ENCODE measurements around the gene DMBT1. TPM values are rescaled to one million over a fixed set of nuclear protein-coding genes. Genes with fewer than 3 reads are reported as not detected.

The DMBT1 gene
- total RNA-seq, 3 donors from 2014 or later: 37.2 to 2,543 (median 408) TPM

- H3K4me3 ChIP-seq: no peak overlapping the region
- DNase-seq: no peak
- H3K4me1 ChIP-seq (ENCODE audit: low read depth): no peaks in the 10 kb centered on the region
- no peaks in the 10 kb centered on the region for H3K36me3 ChIP-seq (ENCODE audit: low read depth)
- no peak for TF ChIP-seq CTCF (IDR thresholded peaks at IDR 0.05)
- ATAC-seq: no peak
- intact Hi-C loops (cut with DNase I, micrococcal nuclease): no loop called here
- H3K9me3 ChIP-seq: no peaks in the 10 kb centered on the region
These were observed 71.5 kb downstream of the DMBT1 start for GRCh38 chr10:122632031-122632430.

DNA sequence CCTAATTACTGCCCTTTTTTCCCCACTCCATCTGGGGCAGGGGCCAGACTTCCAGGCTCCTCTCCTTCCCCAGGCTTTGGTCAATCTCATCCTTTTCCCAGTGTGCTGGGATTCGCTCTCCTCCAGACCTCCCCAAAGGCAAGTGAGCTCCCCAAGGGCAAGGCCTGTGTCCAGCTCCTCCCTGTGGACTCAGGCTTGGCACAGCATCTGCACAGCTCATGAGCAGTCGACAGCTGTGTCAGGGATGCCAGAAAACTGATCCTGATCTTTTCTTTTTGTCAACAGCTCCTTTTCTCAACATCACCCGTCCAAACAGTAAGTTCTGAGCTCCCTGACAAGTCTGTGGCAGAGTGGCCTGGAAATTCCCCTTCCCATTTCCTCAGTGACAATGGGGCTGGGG, 72.0 kb downstream of the DMBT1 start:
- H3K4me3 ChIP-seq: no peak overlapping the region
- H3K4me1 ChIP-seq (ENCODE audit: low read depth): no peaks in the 10 kb centered on the region
- H3K36me3 ChIP-seq (ENCODE audit: low read depth): no peaks in the 10 kb centered on the region
- intact Hi-C loops (cut with DNase I, micrococcal nuclease): no loop called here
- no peak for TF ChIP-seq CTCF (IDR thresholded peaks at IDR 0.05)
- no peak for ATAC-seq
- H3K9me3 ChIP-seq: no peaks in the 10 kb centered on the region
- DNase-seq: no peak

DNA sequence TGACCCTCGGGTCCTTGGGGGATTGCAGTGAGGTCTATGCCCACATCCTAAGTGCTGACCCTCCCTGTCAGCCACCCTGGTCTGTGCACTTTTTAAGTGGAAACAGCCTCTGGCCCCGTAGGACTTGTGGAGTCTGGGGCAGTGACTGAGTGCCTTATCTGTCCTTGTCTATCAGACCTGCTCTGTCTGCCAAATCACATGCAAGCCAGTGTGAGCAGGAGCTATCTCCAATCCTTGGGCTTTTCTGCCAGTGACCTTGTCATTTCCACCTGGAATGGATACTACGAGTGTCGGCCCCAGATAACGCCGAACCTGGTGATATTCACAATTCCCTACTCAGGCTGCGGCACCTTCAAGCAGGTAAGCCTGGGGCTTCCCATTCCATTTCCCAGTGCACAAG, 76.4 kb downstream of the DMBT1 start:
- ATAC-seq (no peak), DNase-seq (no peak)
- H3K9me3 ChIP-seq: no peaks in the 10 kb centered on the region
- H3K36me3 ChIP-seq (ENCODE audit: low read depth): no peaks in the 10 kb centered on the region
- TF ChIP-seq CTCF (IDR thresholded peaks at IDR 0.05): no peak
- H3K4me3 ChIP-seq: no peak overlapping the region
- intact Hi-C loops (cut with DNase I, micrococcal nuclease): no loop called here
- H3K4me1 ChIP-seq (ENCODE audit: low read depth): no peaks in the 10 kb centered on the region

DNA sequence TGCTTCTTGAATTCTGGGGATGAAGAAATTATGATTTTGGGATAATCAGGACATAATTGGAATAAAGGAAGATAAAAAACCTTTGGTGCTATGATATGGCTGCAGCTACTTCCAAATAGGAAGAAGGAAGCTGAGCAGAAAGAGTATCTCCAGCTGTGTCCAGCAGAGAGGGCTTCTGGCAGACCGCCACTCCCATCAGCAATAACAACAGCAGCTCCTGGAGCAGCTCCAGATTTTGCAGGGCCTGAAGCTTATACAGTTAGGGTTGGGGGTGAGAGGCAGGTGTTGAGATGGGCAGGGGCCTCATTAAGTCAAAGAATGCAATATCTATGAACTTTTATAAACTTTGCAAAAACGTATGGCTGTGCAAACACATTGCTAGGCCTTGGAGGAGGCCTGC, 76.8 kb downstream of the DMBT1 start:
- Histone ChIP-seq H3K9me3 (no peaks in the 10 kb centered on the region), H3K4me1 (ENCODE audit: low read depth) (no peaks in the 10 kb centered on the region), H3K36me3 (ENCODE audit: low read depth) (no peaks in the 10 kb centered on the region), H3K4me3 (no peak overlapping the region)
- no peak for TF ChIP-seq CTCF (IDR thresholded peaks at IDR 0.05)
- DNase-seq (peak in 1 of 3 donors; percentile 6), ATAC-seq (no peak)
- intact Hi-C loops (cut with DNase I, micrococcal nuclease): no loop called here

DNA sequence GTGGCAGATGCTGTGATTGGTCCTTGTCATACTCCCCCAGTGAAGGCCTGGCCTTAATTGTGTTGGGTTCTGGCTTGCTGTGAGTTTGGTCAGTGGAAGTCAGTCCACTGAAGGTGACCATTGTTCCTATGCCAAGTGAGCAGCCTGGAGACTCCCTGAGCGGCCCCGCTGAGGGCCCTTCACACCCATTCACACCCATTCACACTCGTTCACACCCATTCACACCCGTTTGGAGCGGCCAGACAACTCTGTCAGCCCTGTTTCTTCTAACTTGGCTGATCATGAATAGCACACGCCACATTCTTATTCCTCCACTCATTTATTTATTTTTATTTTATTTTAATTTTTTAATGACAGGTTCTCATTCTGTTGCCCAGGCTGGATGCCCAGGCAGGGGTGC, 77.6 kb downstream of the DMBT1 start:
- no peak for TF ChIP-seq CTCF (IDR thresholded peaks at IDR 0.05)
- no peak for DNase-seq
- H3K4me1 ChIP-seq (ENCODE audit: low read depth): no peaks in the 10 kb centered on the region
- intact Hi-C loops (cut with DNase I, micrococcal nuclease): no loop called here
- no peak overlapping the region for H3K4me3 ChIP-seq
- no peak for ATAC-seq
- H3K36me3 ChIP-seq (ENCODE audit: low read depth): no peaks in the 10 kb centered on the region
- H3K9me3 ChIP-seq: no peaks in the 10 kb centered on the region

DNA sequence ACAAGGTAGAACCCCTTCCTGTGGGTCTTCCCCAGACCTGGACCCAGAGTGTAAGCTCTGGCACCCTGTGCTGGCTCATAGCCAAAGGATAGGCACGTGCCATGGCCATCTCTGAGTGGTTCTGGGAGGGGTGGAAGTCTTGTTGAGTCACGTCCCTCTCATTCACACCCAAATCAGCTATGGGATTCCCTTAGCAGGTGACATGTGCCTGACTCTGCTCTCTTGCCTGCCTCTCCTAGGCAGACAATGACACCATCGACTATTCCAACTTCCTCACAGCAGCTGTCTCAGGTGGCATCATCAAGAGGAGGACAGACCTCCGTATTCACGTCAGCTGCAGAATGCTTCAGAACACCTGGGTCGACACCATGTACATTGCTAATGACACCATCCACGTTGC, 79.2 kb downstream of the DMBT1 start:
- intact Hi-C loops (cut with DNase I, micrococcal nuclease): no loop called here
- Histone ChIP-seq H3K36me3 (ENCODE audit: low read depth) (no peaks in the 10 kb centered on the region), H3K9me3 (no peaks in the 10 kb centered on the region), H3K4me3 (no peak overlapping the region), H3K4me1 (ENCODE audit: low read depth) (no peaks in the 10 kb centered on the region)
- ATAC-seq: no peak
- DNase-seq: no peak
- no peak for TF ChIP-seq CTCF (IDR thresholded peaks at IDR 0.05)
